ENCODE results near the gene C12orf43. TPM values are rescaled to one million over a fixed set of nuclear protein-coding genes. Genes with fewer than 3 reads are reported as not detected.
A peak's percentile ranks its signal among the peaks of the same experiment; 100 is the strongest.

C12orf43 gene
- total RNA-seq, 1 donor from 2014 or later: 12.4 TPM

DNA sequence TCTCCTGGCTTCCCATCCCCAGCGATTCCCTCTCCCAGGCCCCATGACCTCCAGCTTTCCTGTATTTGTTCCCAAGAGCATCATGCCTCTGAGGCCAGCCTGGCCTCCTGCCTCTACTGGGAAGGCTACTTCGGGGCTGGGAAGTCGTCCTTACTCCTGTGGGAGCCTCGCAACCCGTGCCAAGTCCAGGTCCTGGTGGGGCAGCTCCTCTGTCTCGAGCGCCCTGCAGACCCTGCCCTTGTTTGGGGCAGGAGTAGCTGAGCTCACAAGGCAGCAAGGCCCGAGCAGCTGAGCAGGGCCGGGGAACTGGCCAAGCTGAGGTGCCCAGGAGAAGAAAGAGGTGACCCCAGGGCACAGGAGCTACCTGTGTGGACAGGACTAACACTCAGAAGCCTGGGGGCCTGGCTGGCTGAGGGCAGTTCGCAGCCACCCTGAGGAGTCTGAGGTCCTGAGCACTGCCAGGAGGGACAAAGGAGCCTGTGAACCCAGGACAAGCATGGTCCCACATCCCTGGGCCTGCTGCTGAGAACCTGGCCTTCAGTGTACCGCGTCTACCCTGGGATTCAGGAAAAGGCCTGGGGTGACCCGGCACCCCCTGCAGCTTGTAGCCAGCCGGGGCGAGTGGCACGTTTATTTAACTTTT lies 14.3 kb downstream of the C12orf43 start:
- intact Hi-C loops (cut with DNase I): no loop called here
- ATAC-seq: no peak
- DNase-seq (ENCODE audit: low spot score): no peak

DNA sequence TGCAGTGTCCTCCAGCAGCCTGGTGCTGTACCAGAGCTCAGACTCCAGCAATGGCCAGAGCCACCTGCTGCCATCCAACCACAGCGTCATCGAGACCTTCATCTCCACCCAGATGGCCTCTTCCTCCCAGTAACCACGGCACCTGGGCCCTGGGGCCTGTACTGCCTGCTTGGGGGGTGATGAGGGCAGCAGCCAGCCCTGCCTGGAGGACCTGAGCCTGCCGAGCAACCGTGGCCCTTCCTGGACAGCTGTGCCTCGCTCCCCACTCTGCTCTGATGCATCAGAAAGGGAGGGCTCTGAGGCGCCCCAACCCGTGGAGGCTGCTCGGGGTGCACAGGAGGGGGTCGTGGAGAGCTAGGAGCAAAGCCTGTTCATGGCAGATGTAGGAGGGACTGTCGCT lies 15.2 kb downstream of the C12orf43 start:
- intact Hi-C loops (cut with DNase I): no loop called here
- ATAC-seq (no peak), DNase-seq (ENCODE audit: low spot score) (no peak)

- ATAC-seq (no peak), DNase-seq (ENCODE audit: low spot score) (no peak)
These were observed 15.8 kb downstream of the C12orf43 start for GRCh38 chr12:121000530-121000929.

GRCh38 chr12:120999191-121000120 lies 16.8 kb downstream of the C12orf43 start:
- DNase-seq (ENCODE audit: low spot score) (no peak), ATAC-seq (peak; percentile 46)
- intact Hi-C loops (cut with DNase I): no loop called here

More at GRCh38 chr12:121000530-121000929, 15.8 kb downstream of the C12orf43 start:
- intact Hi-C loops (cut with DNase I): no loop called here

- ATAC-seq: no peak
- DNase-seq (ENCODE audit: low spot score): no peak
- intact Hi-C loops (cut with DNase I): no loop called here
These were observed 17.9 kb downstream of the C12orf43 start for GRCh38 chr12:120998435-120998834.

GRCh38 chr12:120997448-120997847 lies 18.8 kb downstream of the C12orf43 start:
- DNase-seq (ENCODE audit: low spot score) (no peak), ATAC-seq (no peak)
- intact Hi-C loops (cut with DNase I): no loop called here

GRCh38 chr12:120996133-120996746 lies 20.0 kb downstream of the C12orf43 start:
- intact Hi-C loops (cut with DNase I): no loop called here
- DNase-seq (ENCODE audit: low spot score) (no peak), ATAC-seq (no peak)

DNA sequence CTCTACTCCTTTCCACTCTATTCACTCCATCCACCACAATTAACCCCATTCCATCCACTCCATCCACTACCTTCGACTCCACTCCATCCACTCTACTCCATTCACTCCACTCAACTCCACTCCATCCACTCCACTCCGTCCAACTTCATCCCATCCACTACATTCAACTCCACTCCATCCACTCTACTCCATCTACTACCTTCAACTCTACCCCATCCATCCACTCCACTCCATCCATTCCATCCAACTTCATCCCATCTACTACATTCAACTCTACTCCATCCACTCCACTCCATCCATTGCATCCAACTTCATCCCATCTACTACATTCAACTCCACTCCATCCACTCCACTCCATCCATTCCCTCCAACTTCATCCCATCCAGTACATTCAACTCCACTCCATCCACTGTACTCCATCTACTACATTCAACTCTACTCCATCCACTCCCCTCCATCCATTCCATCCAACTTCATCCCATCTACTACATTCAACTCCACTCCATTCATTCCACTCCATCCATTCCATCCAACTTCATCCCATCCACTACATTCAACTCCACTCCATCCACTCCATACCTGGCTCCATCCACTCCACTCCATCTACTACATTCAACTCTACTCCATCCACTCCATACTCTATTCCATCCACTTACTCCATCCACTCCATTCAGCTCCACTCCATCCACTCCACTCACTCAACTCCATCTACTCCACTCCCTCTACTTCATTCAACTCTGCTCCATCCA lies 21.5 kb downstream of the C12orf43 start:
- DNase-seq (ENCODE audit: low spot score) (no peak), ATAC-seq (no peak)
- intact Hi-C loops (cut with DNase I): no loop called here

GRCh38 chr12:120994059-120994458 lies 22.2 kb downstream of the C12orf43 start:
- ATAC-seq (no peak), DNase-seq (ENCODE audit: low spot score) (no peak)
- intact Hi-C loops (cut with DNase I): no loop called here

- ATAC-seq (no peak), DNase-seq (ENCODE audit: low spot score) (no peak)
- intact Hi-C loops (cut with DNase I): no loop called here
These were observed 22.8 kb downstream of the C12orf43 start for GRCh38 chr12:120993496-120993895.

DNA sequence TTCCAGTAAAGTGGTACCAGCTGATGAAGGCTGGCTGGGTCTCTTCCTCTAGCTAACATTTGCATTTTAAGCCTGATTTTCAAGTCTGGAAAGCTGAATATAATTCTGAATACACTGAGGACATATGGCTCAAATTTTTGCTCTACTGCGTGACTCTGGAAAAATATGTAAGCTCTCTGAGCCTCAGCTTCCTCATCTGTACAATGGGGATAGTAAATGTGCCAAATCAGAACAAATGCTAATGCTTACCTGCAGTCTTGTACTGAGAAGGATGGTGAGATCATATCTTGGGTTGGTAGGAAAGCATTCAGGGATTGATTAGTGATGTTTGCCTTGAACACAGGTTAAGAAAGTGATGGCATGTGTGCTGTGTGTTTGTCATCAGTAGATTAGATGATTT lies 23.3 kb downstream of the C12orf43 start:
- intact Hi-C loops (cut with DNase I): no loop called here
- no peak for DNase-seq (ENCODE audit: low spot score)
- no peak for ATAC-seq

GRCh38 chr12:120991965-120992364 lies 24.3 kb downstream of the C12orf43 start:
- ATAC-seq (no peak), DNase-seq (ENCODE audit: low spot score) (no peak)
- intact Hi-C loops (cut with DNase I): no loop called here

DNA sequence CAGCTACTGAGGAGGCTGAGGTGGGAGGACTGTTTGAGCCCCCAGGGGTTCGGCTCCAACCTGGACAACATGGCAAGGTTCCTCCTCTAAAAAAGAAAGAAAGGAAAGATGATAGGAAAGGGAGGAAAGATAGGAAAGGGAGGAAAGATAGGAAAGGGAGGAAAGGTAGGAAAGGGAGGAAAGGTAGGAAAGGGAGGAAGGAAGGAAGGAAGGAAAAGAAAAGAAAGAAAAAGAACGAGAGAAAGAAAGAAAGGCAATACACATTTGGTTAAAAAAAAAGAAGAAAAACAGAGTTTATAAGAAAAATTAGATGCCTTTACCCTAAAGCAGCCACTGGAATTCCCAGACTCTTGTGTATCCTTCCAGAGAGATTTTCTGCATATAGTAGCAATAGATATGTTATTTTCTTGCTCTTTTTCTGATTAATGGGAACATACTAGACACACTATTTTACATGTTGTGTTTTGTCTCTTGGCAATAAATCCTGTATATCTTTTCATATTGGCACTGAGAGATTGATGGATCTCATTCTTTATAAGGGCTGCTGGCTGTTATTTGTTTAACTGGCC lies 25.7 kb downstream of the C12orf43 start:
- DNase-seq (ENCODE audit: low spot score) (no peak), ATAC-seq (no peak)
- intact Hi-C loops (cut with DNase I): no loop called here

DNA sequence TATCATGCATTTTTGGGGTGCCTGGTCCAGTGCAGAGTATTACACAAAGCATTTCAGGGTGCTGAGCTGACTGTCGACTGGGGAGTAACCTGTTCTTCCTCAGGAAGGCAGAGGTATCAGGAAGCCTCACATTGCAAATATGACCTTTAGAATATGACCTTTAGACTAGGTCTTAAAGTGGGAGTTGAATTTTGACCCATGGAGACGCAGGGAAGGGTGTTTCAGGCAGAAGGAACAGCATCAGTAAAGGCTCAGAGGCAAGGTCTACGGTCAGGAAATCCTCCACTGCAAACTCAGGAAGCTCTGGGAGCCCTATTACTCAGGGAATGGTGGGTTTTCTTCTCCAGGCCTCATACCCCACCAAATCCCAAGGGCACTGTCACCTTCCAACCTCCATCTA lies 26.6 kb downstream of the C12orf43 start:
- no peak for DNase-seq (ENCODE audit: low spot score)
- no peak for ATAC-seq
- intact Hi-C loops (cut with DNase I): no loop called here

DNA sequence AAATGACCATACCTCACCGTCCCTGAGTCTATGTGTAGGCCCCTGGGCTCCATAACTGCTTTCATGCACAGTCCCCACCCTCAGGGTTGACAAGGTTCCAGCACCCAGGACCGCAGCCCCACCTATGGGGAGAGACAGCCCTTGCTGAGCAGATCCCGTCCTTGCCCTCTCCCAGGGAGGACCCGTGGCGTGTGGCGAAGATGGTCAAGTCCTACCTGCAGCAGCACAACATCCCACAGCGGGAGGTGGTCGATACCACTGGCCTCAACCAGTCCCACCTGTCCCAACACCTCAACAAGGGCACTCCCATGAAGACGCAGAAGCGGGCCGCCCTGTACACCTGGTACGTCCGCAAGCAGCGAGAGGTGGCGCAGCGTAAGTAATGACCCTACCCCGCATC lies 27.6 kb downstream of the C12orf43 start:
- no peak for DNase-seq (ENCODE audit: low spot score)

DNA sequence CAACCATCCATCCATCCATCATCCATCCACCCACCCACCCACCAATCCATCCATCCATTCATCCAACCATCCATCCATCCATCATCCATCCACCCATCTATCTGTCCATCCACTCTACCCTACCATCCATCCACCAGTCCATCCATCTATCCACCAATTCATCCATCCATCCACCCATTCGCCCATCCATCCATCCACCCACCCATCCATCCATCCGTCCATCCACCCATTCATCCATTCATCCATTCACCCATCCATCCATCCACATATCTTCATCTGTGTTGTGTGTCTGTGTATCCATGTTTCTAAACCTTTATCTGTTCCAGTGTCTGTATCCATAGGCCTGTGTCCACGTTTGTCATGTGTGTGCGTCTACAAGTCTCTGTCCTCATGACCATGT lies 28.1 kb downstream of the C12orf43 start:
- intact Hi-C loops (cut with DNase I): no loop called here
- no peak for DNase-seq (ENCODE audit: low spot score)

More for the DNA sequence above, 27.6 kb downstream of the C12orf43 start:
- no peak for ATAC-seq
- intact Hi-C loops (cut with DNase I): no loop called here

GRCh38 chr12:120984351-120984898 lies 31.9 kb downstream of the C12orf43 start:
- no peak for DNase-seq (ENCODE audit: low spot score)
- intact Hi-C loops (cut with DNase I): no loop called here
- no peak for ATAC-seq

More for the DNA sequence above, 28.1 kb downstream of the C12orf43 start:
- ATAC-seq: no peak

DNA sequence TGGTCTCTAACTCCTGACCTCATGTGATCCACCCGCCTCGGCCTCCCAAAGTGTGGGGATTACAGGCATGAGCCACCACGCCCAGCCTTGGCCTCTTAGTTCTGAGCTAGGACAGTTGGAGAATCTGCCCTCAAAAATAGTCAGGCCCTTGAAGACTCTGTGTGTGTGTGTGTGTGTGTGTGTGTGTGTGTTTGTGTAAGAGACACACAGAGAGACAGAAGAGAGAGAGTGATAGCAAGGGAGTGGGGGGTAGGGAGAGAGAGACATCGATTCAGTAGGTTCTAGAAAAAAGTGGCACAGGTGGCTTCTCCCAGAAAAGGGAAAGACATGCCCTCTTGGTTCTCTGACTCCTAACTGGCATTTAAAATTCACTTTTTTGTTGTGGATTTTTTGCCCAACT lies 32.5 kb downstream of the C12orf43 start:
- intact Hi-C loops (cut with DNase I): no loop called here
- DNase-seq (ENCODE audit: low spot score): no peak
- no peak for ATAC-seq

GRCh38 chr12:120982659-120983058 lies 33.6 kb downstream of the C12orf43 start:
- DNase-seq (ENCODE audit: low spot score): no peak
- no peak for ATAC-seq
- intact Hi-C loops (cut with DNase I): no loop called here

All from sciatic nerve (tissue), 2 donors.